Activated CD8-positive, alpha-beta memory T cell treated with anti-CD3 and anti-CD28 coated beads, Interleukin-2, amount 50 U/mL, for 48 hours (primary cell): ENCODE results near the gene UBE2H.
"Not testable (repeated sequence)": the region's sequence is repeated elsewhere in the genome, so short reads cannot be mapped to it uniquely, and the experiment has no call there.

Experiments used
- DNase-seq: peaks from one replicate; pipeline ENCODE4 v3.0.0-alpha.2; 2020

The UBE2H gene

DNA sequence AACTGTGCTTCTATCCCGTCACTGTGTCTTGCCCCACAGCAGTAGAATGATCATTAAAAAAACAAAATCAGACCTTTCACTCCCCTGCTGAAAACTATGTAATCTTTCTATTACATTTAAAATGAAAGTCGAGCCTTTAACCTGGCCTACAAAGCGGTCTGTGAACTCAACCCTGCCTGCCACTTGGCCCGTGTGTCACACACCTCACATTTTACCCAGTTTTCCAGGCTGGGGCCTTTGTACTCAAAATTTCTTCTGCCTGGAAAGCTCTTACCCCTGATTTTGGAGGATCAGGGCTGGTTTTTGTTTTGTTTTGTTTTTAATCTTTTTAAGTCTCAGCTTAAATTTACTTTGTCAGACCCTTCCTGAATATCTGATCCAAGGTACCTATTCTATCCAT is 82.1 kb downstream of the UBE2H start:
- DNase-seq = no peak

GRCh38 chr7:129866251-129866650 is 86.5 kb downstream of the UBE2H start:
- DNase-seq = no peak

GRCh38 chr7:129865925-129866201 is 86.9 kb downstream of the UBE2H start:
- no peak for DNase-seq

- no peak for DNase-seq
Measured at GRCh38 chr7:129865093-129865924, 87.5 kb downstream of the UBE2H start.

DNA sequence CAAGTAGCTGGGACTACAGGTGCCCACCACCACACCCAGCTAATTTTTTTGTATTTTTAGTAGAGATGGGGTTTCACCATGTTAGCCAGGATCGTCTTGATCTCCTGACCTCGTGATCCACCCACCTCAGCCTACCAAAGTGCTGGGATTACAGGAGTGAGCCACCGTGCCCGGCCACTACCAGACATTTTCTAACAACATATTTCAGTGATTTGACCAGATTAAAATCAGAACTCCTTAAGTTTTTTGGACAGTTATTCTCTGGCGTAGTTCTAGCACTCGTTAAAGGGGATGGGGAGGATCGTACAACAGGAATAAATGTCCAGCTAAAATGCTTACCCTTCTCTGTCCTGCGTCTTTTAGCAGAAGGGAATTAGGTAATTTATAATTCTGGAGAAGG is 88.1 kb downstream of the UBE2H start:
- not testable (repeated sequence) for DNase-seq

DNA sequence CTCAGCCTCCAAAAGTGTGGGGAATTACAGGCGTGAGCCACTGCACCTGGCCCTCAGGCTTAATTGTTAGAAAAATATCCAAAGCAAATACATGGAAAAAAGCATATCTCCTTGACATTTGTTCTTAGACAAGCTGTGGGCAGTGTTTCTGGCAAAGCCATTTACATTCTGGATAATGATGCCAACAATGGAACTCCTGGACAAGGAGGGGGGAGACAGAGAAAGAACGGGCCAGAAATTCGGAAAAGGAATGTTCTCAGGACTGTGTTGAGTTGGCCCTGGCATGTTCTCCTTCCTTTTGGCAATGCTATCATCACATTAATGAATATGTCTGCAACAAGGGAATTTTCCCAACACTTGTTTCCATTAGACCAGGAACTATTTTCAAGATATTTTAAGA is 88.7 kb downstream of the UBE2H start:
- no peak for DNase-seq

GRCh38 chr7:129862682-129863081 is 90.1 kb downstream of the UBE2H start:
- DNase-seq = no peak

GRCh38 chr7:129860784-129861183 is 92.0 kb downstream of the UBE2H start:
- not testable (repeated sequence) for DNase-seq

- no peak for DNase-seq
Measured at GRCh38 chr7:129859183-129859582, 93.6 kb downstream of the UBE2H start.

GRCh38 chr7:129858490-129858889 is 94.3 kb downstream of the UBE2H start:
- DNase-seq = no peak

DNA sequence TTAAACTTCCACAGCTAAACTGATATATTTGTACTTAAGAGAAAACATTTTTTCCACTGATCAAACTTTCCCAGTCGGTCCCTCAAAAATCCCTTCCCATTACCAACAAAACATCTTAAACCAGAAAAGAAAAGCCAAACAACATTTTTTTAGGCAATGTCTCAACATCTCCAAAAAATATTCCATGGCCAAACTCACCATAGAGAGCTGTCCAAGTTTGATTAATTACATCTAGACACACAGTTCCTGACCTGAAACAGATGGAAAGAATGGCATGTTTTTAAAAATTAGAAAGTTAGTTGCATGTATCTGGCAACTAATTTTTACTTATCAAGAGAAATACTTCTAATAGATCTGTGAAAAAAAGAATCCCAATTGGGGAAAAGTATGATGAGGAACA is 95.4 kb downstream of the UBE2H start:
- DNase-seq = no peak

- DNase-seq = no peak
Measured at GRCh38 chr7:129855935-129856717, 96.6 kb downstream of the UBE2H start.

GRCh38 chr7:129855234-129855673 is 97.5 kb downstream of the UBE2H start:
- no peak for DNase-seq

- DNase-seq = no peak
Measured at GRCh38 chr7:129854401-129854800, 98.4 kb downstream of the UBE2H start.

- DNase-seq = no peak
Measured at GRCh38 chr7:129853661-129854268, 99.0 kb downstream of the UBE2H start.

DNA sequence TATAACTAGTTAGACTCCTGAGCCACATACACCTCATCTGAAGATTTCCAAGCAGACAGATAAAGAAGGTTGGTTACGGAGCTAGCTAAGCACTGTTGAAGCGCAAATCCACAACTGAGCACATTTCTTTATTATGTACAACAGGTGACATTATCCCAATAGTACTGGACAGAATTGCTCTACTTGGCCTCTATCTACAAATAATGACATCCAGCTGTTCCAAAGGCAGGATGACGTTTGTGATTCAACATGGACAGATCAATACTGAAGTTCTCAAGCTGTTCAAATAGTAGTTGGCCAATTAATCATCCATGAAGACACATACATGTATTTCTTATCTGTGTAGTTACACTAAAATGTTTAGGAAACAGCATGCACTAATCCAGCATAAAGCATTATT is 101.0 kb downstream of the UBE2H start:
- DNase-seq = no peak

DNA sequence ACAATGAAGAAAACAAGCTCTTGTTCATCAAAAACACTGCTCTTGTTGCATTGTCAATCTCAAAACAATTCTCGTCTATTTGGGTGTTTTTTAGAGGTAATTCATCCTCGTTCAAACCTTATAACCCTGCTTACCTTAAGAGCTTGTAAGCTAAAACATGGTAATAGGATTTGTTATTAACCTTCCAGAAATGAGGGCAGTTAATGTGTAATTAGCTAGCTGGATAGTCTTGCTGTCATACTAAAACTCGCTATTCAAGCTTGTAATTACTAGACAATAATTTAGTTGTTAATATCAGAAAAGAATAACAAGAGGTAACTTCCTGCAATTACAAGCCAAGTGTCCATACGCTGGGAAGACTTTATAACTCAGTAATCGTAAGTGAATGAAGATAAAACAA is 101.6 kb downstream of the UBE2H start:
- no peak for DNase-seq

DNA sequence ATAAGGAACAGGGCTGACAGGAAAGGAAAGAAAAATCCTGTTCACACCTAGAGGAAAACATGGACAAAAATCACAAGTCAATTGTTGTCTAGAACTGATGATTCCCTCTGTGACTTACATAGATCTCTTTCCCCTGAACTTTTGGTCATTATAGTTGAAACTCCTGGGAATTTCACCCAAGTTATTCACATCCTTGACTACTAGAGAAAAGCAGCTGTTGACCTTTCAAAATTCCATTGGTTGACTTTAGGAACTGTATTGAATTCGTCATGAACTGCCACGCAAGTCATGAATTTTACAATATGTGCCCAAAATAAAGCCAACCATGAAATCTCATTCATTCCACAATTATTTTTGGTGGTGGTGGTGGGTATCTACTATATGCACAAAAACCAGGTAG is 104.3 kb downstream of the UBE2H start:
- no peak for DNase-seq

GRCh38 chr7:129845972-129846327 is 106.8 kb downstream of the UBE2H start:
- DNase-seq = no peak

DNA sequence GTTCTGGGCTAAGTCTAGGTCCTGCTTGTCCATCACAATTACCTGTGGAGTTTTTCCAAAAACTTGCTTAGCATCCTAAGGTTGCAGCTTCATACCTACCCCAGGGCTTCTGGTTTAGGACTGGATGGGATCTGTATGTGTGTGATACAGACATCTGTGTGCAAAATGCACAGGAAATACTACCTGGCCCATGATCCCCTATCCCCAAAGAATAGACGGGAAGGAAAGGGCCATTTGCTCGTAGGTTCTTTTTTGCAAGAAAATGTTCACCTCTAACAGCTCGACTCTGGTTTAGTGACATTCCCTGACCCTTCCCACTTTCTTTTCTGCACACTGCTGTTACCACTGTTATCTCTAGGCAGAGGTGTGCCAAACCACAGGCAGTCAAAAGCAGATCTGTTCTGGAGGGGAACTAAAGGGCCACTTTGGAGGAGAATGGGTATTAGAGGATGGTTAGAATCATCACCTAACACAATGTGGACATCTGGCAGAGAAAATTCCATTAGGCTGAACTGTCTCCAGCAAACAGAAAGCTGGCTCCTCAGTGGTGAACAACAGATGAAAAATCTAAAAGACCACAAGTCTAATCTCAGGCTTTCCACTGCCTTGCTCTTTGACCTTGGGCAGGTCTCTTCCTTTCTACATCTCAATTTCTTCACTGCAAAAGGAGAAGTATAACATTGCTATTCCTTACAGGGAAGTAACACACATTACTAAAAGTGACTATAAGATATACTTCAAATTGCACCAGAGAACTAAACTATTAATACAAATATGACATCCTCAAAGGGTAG is 107.4 kb downstream of the UBE2H start:
- no peak for DNase-seq

DNA sequence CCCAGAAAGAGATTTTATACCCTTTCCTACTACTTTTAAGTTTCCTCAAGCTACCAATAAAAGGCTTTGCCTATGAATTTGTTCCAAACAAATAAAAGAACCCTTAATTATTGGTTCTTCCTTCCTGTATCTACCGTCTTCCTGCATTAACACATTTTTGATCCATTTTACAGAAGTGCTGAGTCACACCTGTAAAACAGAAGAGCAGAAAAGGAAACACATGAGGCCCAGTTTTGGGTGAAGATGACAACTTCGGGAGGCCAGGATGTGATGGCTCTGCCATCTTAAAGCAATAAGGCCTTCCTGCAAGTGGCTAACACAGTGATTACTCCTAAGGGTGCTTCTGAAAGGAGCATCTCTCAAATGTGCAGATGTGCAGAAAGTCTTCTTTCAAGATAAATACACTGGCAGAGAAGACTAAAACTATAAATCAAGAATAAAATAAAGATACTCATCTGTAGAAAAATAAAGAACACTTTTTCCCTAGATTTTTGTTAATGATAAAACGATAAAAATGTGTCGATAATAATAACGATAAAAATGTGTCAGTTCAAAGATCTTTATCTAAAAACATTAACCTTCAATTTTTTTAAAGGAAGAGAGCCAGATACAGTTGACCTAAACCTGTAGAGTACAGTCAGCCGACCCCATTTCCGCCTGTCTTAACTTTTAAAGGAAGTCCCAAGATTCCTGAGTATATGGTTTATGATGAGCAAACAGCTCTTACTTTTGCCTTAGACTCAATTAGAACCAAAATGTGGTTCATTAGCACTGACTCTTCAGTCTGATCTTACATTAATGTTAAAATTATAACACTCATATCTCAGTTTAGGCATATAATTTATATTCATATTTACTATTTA is 108.6 kb downstream of the UBE2H start:
- DNase-seq = no peak

GRCh38 chr7:129843365-129843898 is 109.3 kb downstream of the UBE2H start:
- no peak for DNase-seq
